HepG2 (cell line): ENCODE measurements around the gene UBC. TPM values are rescaled to one million over a fixed set of nuclear protein-coding genes. Genes with fewer than 3 reads are reported as not detected.
A peak's percentile ranks its signal among the peaks of the same experiment; 100 is the strongest.

Source experiments
- CHCHD3 ChIP-seq: sonication (generic); formaldehyde crosslinking; IDR thresholded peaks from 2 replicates; pipeline ENCODE4 v1.8.0; 2022; ENCODE audit warnings: mild to moderate bottlenecking, missing genetic modification reagents, moderate library complexity
- GTF3A ChIP-seq: sonication (generic); formaldehyde crosslinking; conservative IDR thresholded peaks from 2 replicates; pipeline ENCODE4 v1.4.0; 2020; ENCODE audit warnings: mild to moderate bottlenecking, missing genetic modification reagents
- HOXA7 ChIP-seq: sonication (generic); formaldehyde crosslinking; IDR thresholded peaks from 2 replicates; pipeline ENCODE4 v1.8.1; 2022; ENCODE audit warnings: mild to moderate bottlenecking, missing genetic modification reagents, moderate library complexity
- KDM5A ChIP-seq: fragments of 200-600 bp; sonication (generic); IDR thresholded peaks from 2 replicates; pipeline ENCODE4 v1.7.0; 2018; ENCODE audit warnings: antibody characterized with exemption, mild to moderate bottlenecking, low read length, borderline replicate concordance
- NFE2 ChIP-seq: sonication (generic); formaldehyde crosslinking; IDR thresholded peaks from 2 replicates; pipeline ENCODE4 v1.4.0; 2020; ENCODE audit warnings: missing genetic modification reagents
- SMAD3 ChIP-seq: sonication (generic); formaldehyde crosslinking; IDR thresholded peaks from 2 replicates; pipeline ENCODE4 v1.4.0; 2020; ENCODE audit warnings: missing genetic modification reagents
- SOX13 ChIP-seq, 3 experiments: fragments of 450-650 bp in 1 of 3; sonication (generic) in 1 of 3; formaldehyde crosslinking in 1 of 3; IDR thresholded peaks in 2 of 3; conservative IDR thresholded peaks in 1 of 3; 2 replicates each; pipeline versions ENCODE4 v1.5.0 to v1.6.1; 2016 to 2020; ENCODE audit warnings: antibody characterized with exemption in 1 of 3, mild to moderate bottlenecking in 1 of 3, missing compliant biosample characterization in 1 of 3, missing genetic modification reagents in 1 of 3, moderate library complexity in 1 of 3
- ZMAT3 ChIP-seq: sonication (generic); formaldehyde crosslinking; conservative IDR thresholded peaks from 2 replicates; pipeline ENCODE4 v1.7.0; 2021; ENCODE audit warnings: missing genetic modification reagents
- ZNF24 ChIP-seq: fragments of 450-650 bp; IDR thresholded peaks from 2 replicates; pipeline ENCODE4 v1.6.1; 2017; ENCODE audit warnings: antibody characterized with exemption, mild to moderate bottlenecking
- ZNF510 ChIP-seq: sonication (generic); formaldehyde crosslinking; IDR thresholded peaks from 2 replicates; pipeline ENCODE4 v1.4.0; 2020; ENCODE audit warnings: low read depth, mild to moderate bottlenecking, missing genetic modification reagents
- ZSCAN31 ChIP-seq: sonication (generic); formaldehyde crosslinking; IDR thresholded peaks from 2 replicates; pipeline ENCODE4 v1.5.0; 2020; ENCODE audit warnings: low read depth, mild to moderate bottlenecking, missing genetic modification reagents
- polyA plus RNA-seq, 8 experiments: library from polyadenylated mRNA; depleted of rRNA in 3 of 8; stranded (reverse) in 7 of 8; unstranded in 1 of 8; fragments of >200 nt; fragmentation: Illumina TruSeq in 4 of 8; extraction: Trizol in 4 of 8; gene quantifications; 2 replicates each; pipeline versions ENCODE4 v1.2.1 to v1.2.3, GENCODE V29; 2011 to 2016; ENCODE audit warnings: low read depth in 4 of 8, missing spikeins in 1 of 8, mixed read lengths in 1 of 8; ENCODE audit not compliant: insufficient read depth in 1 of 8
- total RNA-seq, 5 experiments: library from RNA; depleted of rRNA; stranded (reverse); fragments of >200 nt; fragmentation: Illumina TruSeq; extraction: Trizol; gene quantifications; 2 replicates each; pipeline ENCODE4 v1.2.3, GENCODE V29; 2016; ENCODE audit warnings: low read depth in 1 of 5
- TF ChIP-seq, protein P1 (sequence below): sonication (generic); formaldehyde crosslinking; IDR thresholded peaks from 2 replicates; pipeline ENCODE4 v1.4.0; 2020; ENCODE audit warnings: missing genetic modification reagents, mild to moderate bottlenecking, borderline replicate concordance
- TF ChIP-seq, protein P2 (sequence below): IDR thresholded peaks from 2 replicates; pipeline ENCODE4 v1.6.1; 2016; ENCODE audit warnings: low read depth, borderline replicate concordance
- TF ChIP-seq, protein P3 (sequence below): sonication (generic); formaldehyde crosslinking; IDR thresholded peaks from 2 replicates; pipeline ENCODE4 v1.5.0; 2020; ENCODE audit warnings: missing genetic modification reagents, mild to moderate bottlenecking, borderline replicate concordance
- TF ChIP-seq, protein P4 (sequence below), 2 experiments: sonication (generic) in 1 of 2; formaldehyde crosslinking in 1 of 2; IDR thresholded peaks; 2 replicates each; pipeline versions ENCODE4 v1.4.0 to v1.6.1; 2016 to 2020; ENCODE audit warnings: borderline replicate concordance in 1 of 2, low read depth in 1 of 2, mild to moderate bottlenecking in 1 of 2, missing genetic modification reagents in 1 of 2
- TF ChIP-seq, protein P5 (sequence below): sonication (generic); formaldehyde crosslinking; IDR thresholded peaks from 2 replicates; pipeline ENCODE4 v1.4.0; 2020; ENCODE audit warnings: mild to moderate bottlenecking, missing genetic modification reagents
- TF ChIP-seq, protein P6 (sequence below): IDR thresholded peaks from 2 replicates; pipeline ENCODE4 v1.6.1; 2018; ENCODE audit warnings: missing genetic modification reagents, mild to moderate bottlenecking, missing compliant biosample characterization

Gene UBC
- total and polyA plus RNA-seq, 2 of the 13 experiments (the other 11 are each of a cell fraction or from before 2014, with no cell fraction given): 805 to 1,432 TPM

DNA sequence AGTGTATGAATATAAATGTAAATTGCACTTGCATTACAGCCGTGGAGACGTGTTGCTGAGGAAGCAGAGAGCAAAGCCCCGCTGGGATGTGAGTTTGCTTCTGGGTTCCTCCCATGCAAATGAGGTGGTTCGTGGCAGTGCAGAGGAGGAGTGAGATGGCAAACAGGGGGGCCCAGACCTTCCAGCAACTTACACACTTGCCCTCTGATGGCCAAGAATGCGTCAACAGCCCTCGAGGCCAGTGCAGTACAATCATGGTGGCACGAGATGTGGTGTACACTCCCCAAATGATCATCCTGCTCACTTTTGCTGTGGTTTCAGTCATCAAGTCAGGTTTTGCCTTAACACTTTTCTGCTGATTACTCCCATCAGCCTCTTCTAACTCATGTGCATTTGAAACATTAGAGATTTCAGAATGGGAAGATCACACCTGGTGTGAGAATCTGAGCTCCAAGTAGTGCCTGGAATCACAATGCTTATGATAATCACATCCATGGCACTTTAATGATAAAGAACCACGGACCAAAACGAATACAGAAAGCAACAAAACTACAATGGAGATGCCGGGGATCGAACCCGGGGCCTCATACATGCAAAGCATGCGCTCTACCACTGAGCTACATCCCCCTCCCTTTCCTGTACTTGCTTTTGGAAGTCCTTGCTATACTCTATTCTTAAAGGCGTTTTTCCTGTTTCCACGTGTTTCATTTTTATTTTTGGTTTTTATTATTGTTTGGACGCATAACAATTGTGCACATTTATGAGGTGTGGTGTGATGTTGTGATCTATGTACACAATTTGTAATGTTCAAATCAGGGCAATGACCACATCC is 7.0 kb upstream of the UBC start (continued):
- TF ChIP-seq, protein P1, sequence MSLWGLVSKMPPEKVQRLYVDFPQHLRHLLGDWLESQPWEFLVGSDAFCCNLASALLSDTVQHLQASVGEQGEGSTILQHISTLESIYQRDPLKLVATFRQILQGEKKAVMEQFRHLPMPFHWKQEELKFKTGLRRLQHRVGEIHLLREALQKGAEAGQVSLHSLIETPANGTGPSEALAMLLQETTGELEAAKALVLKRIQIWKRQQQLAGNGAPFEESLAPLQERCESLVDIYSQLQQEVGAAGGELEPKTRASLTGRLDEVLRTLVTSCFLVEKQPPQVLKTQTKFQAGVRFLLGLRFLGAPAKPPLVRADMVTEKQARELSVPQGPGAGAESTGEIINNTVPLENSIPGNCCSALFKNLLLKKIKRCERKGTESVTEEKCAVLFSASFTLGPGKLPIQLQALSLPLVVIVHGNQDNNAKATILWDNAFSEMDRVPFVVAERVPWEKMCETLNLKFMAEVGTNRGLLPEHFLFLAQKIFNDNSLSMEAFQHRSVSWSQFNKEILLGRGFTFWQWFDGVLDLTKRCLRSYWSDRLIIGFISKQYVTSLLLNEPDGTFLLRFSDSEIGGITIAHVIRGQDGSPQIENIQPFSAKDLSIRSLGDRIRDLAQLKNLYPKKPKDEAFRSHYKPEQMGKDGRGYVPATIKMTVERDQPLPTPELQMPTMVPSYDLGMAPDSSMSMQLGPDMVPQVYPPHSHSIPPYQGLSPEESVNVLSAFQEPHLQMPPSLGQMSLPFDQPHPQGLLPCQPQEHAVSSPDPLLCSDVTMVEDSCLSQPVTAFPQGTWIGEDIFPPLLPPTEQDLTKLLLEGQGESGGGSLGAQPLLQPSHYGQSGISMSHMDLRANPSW: no peak
- TF ChIP-seq GTF3A (CRISPR knock-in tag) (peak; percentile 80; the same call in 1 of the 2 replicates), CHCHD3 (no peak), ZMAT3 (CRISPR knock-in tag) (0 out of 2 replicates have a peak, but pooled peaks have one; percentile 13), KDM5A (peak; percentile 37; the same call in 1 of the 2 replicates), NFE2 (CRISPR knock-in tag) (no peak), SMAD3 (CRISPR knock-in tag) (peak; percentile 81; the same call in 1 of the 2 replicates), ZNF24 (peak; percentile 98), ZNF510 (CRISPR knock-in tag) (peak; percentile 20; the same call in 1 of the 2 replicates), HOXA7 (CRISPR knock-in tag) (no peak), SOX13 (IDR thresholded peaks at IDR 0.05) (no peak), SOX13 (CRISPR knock-in tag; conservative IDR thresholded peaks at IDR 0.05 in 1 of 2, IDR thresholded peaks at IDR 0.05 in 1 of 2) (0 out of 4 replicates have a peak, but pooled peaks of 1 of the 2 experiments have one; percentile 15), ZSCAN31 (CRISPR knock-in tag) (peak; percentile 1; the same call in 1 of the 2 replicates)
- TF ChIP-seq, protein P2, sequence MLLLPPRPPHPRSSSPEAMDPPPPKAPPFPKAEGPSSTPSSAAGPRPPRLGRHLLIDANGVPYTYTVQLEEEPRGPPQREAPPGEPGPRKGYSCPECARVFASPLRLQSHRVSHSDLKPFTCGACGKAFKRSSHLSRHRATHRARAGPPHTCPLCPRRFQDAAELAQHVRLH (CRISPR knock-in tag): peak; percentile 78; the same call in 1 of the 2 replicates
- TF ChIP-seq, protein P3, sequence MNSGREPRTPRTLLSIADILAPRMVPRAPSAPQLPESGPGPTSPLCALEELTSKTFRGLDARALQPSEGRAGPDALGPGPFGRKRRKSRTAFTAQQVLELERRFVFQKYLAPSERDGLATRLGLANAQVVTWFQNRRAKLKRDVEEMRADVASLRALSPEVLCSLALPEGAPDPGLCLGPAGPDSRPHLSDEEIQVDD (CRISPR knock-in tag): no peak
- TF ChIP-seq, protein P4, sequence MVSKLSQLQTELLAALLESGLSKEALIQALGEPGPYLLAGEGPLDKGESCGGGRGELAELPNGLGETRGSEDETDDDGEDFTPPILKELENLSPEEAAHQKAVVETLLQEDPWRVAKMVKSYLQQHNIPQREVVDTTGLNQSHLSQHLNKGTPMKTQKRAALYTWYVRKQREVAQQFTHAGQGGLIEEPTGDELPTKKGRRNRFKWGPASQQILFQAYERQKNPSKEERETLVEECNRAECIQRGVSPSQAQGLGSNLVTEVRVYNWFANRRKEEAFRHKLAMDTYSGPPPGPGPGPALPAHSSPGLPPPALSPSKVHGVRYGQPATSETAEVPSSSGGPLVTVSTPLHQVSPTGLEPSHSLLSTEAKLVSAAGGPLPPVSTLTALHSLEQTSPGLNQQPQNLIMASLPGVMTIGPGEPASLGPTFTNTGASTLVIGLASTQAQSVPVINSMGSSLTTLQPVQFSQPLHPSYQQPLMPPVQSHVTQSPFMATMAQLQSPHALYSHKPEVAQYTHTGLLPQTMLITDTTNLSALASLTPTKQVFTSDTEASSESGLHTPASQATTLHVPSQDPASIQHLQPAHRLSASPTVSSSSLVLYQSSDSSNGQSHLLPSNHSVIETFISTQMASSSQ (IDR thresholded peaks at IDR 0.05; ENCODE audit: low read depth): 0 out of 2 replicates have a peak, but pooled peaks have one; percentile 26
- TF ChIP-seq, protein P4 (CRISPR knock-in tag; IDR thresholded peaks at IDR 0.05; ENCODE audit: borderline replicate concordance): peak; percentile 39; the same call in 1 of the 2 replicates
- TF ChIP-seq, protein P5, sequence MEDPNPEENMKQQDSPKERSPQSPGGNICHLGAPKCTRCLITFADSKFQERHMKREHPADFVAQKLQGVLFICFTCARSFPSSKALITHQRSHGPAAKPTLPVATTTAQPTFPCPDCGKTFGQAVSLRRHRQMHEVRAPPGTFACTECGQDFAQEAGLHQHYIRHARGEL (CRISPR knock-in tag): no peak
- TF ChIP-seq, protein P6, sequence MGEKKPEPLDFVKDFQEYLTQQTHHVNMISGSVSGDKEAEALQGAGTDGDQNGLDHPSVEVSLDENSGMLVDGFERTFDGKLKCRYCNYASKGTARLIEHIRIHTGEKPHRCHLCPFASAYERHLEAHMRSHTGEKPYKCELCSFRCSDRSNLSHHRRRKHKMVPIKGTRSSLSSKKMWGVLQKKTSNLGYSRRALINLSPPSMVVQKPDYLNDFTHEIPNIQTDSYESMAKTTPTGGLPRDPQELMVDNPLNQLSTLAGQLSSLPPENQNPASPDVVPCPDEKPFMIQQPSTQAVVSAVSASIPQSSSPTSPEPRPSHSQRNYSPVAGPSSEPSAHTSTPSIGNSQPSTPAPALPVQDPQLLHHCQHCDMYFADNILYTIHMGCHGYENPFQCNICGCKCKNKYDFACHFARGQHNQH (CRISPR knock-in tag): peak; percentile 66
